Parathyroid adenoma (tissue), 2 donors: ENCODE results near the gene TBCEL.

Experiments
- H2AFZ ChIP-seq: fragments of 300-600 bp; sonication (generic); one replicate; pipeline ENCODE4 v1.7.0; 2017; ENCODE audit warnings: antibody characterized with exemption, mild to moderate bottlenecking
- H3K27ac ChIP-seq: fragments of 300-600 bp; sonication (generic); one replicate; pipeline ENCODE4 v1.7.0; 2017
- H3K27me3 ChIP-seq: fragments of 300-600 bp; sonication (generic); one replicate; pipeline ENCODE4 v1.7.0; 2017; ENCODE audit warnings: low read length; ENCODE audit not compliant: control insufficient read depth, insufficient read depth
- H3K36me3 ChIP-seq: fragments of 300-600 bp; sonication (generic); one replicate; pipeline ENCODE4 v1.7.0; 2017; ENCODE audit warnings: low read length; ENCODE audit not compliant: control insufficient read depth, insufficient read depth
- H3K4me1 ChIP-seq: fragments of 300-600 bp; sonication (generic); one replicate; pipeline ENCODE4 v1.7.0; 2017; ENCODE audit warnings: control low read depth
- H3K4me2 ChIP-seq: fragments of 300-600 bp; sonication (generic); one replicate; pipeline ENCODE4 v1.7.0; 2017; ENCODE audit warnings: low read length
- H3K4me3 ChIP-seq: fragments of 300-600 bp; sonication (generic); one replicate; pipeline ENCODE4 v1.7.0; 2017; ENCODE audit warnings: low read depth, low read length
- H3K79me2 ChIP-seq: fragments of 300-600 bp; sonication (generic); one replicate; pipeline ENCODE4 v1.7.0; 2017; ENCODE audit warnings: control low read depth
- H3K9ac ChIP-seq: fragments of 300-600 bp; sonication (generic); one replicate; pipeline ENCODE4 v1.7.0; 2017; ENCODE audit warnings: mild to moderate bottlenecking
- H3K9me3 ChIP-seq: fragments of 300-600 bp; sonication (generic); one replicate; pipeline ENCODE4 v1.7.0; 2017; ENCODE audit warnings: low read length; ENCODE audit not compliant: control insufficient read depth
- CTCF ChIP-seq: fragments of 300-600 bp; sonication (generic); IDR thresholded peaks from one replicate; pipeline ENCODE4 v1.7.0; 2017; ENCODE audit warnings: antibody characterized with exemption, mild to moderate bottlenecking
- donor health status: primary hyperparathyroidism.

TBCEL gene

GRCh38 chr11:121137005-121137404 lies 113.1 kb downstream of the TBCEL start:
- TF ChIP-seq CTCF = no peak
- Histone ChIP-seq H2AFZ (no peak overlapping the region), H3K79me2 (no peaks in the 10 kb centered on the region), H3K4me3 (no peak overlapping the region), H3K36me3 (no peaks in the 10 kb centered on the region), H3K9me3 (no peaks in the 10 kb centered on the region), H3K4me1 (peaks cover 9% of the 10 kb centered on the region), H3K27me3 (no peaks in the 10 kb centered on the region), H3K27ac (no peak overlapping the region), H3K9ac (no peak overlapping the region), H3K4me2 (no peak overlapping the region)

DNA sequence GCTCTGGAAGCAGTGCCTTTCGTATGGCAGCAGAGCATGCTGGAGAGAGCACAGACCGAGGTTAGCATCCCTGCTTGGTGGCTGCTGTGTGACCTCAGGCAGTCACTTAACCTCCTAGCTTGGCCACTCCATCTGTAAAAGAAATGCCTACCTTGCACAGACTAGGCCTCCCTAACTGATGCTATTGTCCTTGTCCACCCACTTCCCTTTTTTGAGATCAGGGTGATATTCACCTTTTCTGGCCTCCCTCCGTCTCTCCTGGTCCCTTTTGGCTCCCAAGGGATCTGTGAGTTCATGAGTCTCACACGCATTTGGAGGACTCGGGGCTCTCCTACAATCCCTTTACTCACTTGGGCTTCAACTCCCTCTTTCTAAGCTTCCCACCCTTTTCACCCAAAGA lies 114.4 kb downstream of the TBCEL start:
- peaks cover 9% of the 10 kb centered on the region for H3K4me1 ChIP-seq
- no peaks in the 10 kb centered on the region for H3K79me2 ChIP-seq
- H3K9me3 ChIP-seq = no peaks in the 10 kb centered on the region
- no peak overlapping the region for H3K4me3 ChIP-seq
- no peaks in the 10 kb centered on the region for H3K36me3 ChIP-seq
- H3K27ac ChIP-seq = no peak overlapping the region
- H3K27me3 ChIP-seq = no peaks in the 10 kb centered on the region
- TF ChIP-seq CTCF = no peak
- H2AFZ ChIP-seq = no peak overlapping the region
- H3K4me2 ChIP-seq = no peak overlapping the region
- H3K9ac ChIP-seq = no peak overlapping the region

DNA sequence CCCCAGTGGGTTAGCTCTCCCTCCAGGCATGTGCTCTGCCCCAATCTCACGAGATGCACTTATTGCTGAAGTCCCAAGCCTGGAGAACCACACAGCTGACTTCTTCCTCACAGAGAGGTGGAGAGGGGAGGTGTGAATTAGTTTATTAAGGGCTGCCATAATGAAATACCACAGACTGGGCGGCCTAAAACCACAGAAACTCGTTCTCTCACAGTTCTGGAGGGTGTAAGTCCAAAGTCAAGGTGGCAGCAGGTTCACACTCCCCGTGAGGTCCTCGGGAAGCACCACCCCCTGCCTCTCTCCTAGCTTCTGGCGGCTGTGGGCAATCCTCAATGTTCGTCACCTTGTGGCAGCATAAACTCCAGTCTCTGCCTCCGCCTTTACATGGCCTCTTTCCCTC lies 116.5 kb downstream of the TBCEL start:
- no peak overlapping the region for H3K9ac ChIP-seq
- no peaks in the 10 kb centered on the region for H3K36me3 ChIP-seq
- H3K79me2 ChIP-seq = no peaks in the 10 kb centered on the region
- no peak for TF ChIP-seq CTCF
- no peaks in the 10 kb centered on the region for H3K27me3 ChIP-seq
- H3K4me2 ChIP-seq = no peak overlapping the region
- no peak overlapping the region for H2AFZ ChIP-seq
- H3K27ac ChIP-seq = no peak overlapping the region
- no peaks in the 10 kb centered on the region for H3K9me3 ChIP-seq
- H3K4me3 ChIP-seq = no peak overlapping the region
- no peaks in the 10 kb centered on the region for H3K4me1 ChIP-seq
